Gastrocnemius medialis (tissue), 4 donors: Measurements from ENCODE around the gene RNF114. TPM values are rescaled to one million over a fixed set of nuclear protein-coding genes. Genes with fewer than 3 reads are reported as not detected.
"Not testable (repeated sequence)": the region's sequence is repeated elsewhere in the genome, so short reads cannot be mapped to it uniquely, and the experiment has no call there.

ENCODE experiments used
- ATAC-seq, 2 donors: fragments of 150-250 bp; one replicate each; pipeline ENCODE4 v1.9.1; 2016
- DNase-seq, 2 donors: peaks; one replicate each; pipeline ENCODE4 v3.0.0-alpha.2; 2019
- H3K27ac ChIP-seq, 4 donors: fragments of 200-600 bp; sonication (generic); 1 replicate in 1 of 4; 2 replicates in 3 of 4; pipeline ENCODE4 v1.5.1; 2016 to 2018; ENCODE audit warnings: mild to moderate bottlenecking in 2 of 4, moderate library complexity in 1 of 4
- H3K27me3 ChIP-seq, 3 donors: fragments of 200-600 bp; sonication (generic) in 2 of 3; 1 replicate in 1 of 3; 2 replicates in 2 of 3; pipeline versions ENCODE4 v1.5.1 to v1.6.0; 2016 to 2019; ENCODE audit warnings: mild to moderate bottlenecking in 1 of 3, moderate library complexity in 1 of 3
- H3K36me3 ChIP-seq, 2 donors: fragments of 200-600 bp; sonication (generic) in 1 of 2; one replicate each; pipeline ENCODE4 v1.5.1; 2017 to 2018
- H3K4me1 ChIP-seq, 2 donors: fragments of 200-600 bp; sonication (generic) in 1 of 2; one replicate each; pipeline ENCODE4 v1.5.1; 2016 to 2017; ENCODE audit warnings: mild to moderate bottlenecking in 2 of 2
- H3K4me3 ChIP-seq, 4 donors: fragments of 200-600 bp; sonication (generic) in 3 of 4; 1 replicate in 1 of 4; 2 replicates in 3 of 4; pipeline ENCODE4 v1.5.1; 2016 to 2019; ENCODE audit warnings: mild to moderate bottlenecking in 2 of 4
- H3K9me3 ChIP-seq, 3 donors: fragments of 200-600 bp; sonication (generic) in 2 of 3; 1 replicate in 1 of 3; 2 replicates in 2 of 3; pipeline ENCODE4 v1.5.1; 2016 to 2019
- CTCF ChIP-seq, 5 experiments: fragments of 450-650 bp in 3 of 5; fragments of 200-600 bp in 2 of 5; sonication (generic) in 2 of 5; IDR thresholded peaks in 4 of 5; conservative IDR thresholded peaks in 1 of 5; 1 replicate in 4 of 5; 2 replicates in 1 of 5; pipeline ENCODE4 v1.5.1; 2016 to 2019; ENCODE audit warnings: antibody characterized with exemption in 5 of 5, mild to moderate bottlenecking in 3 of 5, moderate library complexity in 3 of 5
- POLR2A ChIP-seq, 2 donors: fragments of 450-650 bp; IDR thresholded peaks; one replicate each; pipeline ENCODE4 v1.6.1; 2017; ENCODE audit warnings: antibody characterized with exemption in 2 of 2, mild to moderate bottlenecking in 2 of 2, moderate library complexity in 2 of 2
- in situ Hi-C, 4 donors: fragments of 200-750 bp; cut with MboI; loops; one replicate each; pipeline versions ENCODE4 v1.15.0 to v1.8.0; 2017; ENCODE audit warnings: low sequenced_read_pairs in 4 of 4
- intact Hi-C: fragments of 100-400 bp; cut with DNase I; formaldehyde crosslinking; loops from one replicate; pipeline ENCODE4 v1.15.1; 2023; ENCODE audit warnings: low total_unique reads
- total RNA-seq, 4 donors: library from RNA; depleted of rRNA; stranded (reverse); fragments of >200 nt; gene quantifications; one replicate each; pipeline versions ENCODE4 v1.1.0 to v1.2.3, GENCODE V29; 2016

Gene RNF114
- total RNA-seq, 4 donors from 2014 or later = 133 to 216 (median 172) TPM

DNA sequence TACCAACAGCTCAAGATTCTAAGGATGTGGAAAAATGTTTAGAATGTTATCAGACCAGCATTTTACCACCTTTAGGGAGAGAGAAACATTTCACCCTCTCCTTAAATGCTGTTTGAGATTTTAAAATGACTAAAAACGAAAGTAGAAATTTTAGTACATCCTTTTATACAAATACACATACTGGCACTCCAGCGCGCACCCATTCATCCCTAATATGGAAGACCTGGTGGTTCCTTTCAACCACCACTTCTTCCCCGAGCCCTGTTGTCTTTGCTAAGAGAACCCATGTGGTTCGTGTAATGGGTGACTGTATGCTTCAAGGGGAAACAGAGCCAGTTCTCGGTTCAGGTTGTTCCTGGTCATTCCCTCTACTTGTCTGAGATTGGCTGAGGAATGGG, 42.1 kb upstream of the RNF114 start:
- Histone ChIP-seq H3K27ac (no peak overlapping the region), H3K4me1 (peaks cover 14 to 30% of the 10 kb centered on the region in 2 donors), H3K27me3 (no peaks in the 10 kb centered on the region), H3K9me3 (no peaks in the 10 kb centered on the region), H3K36me3 (peaks cover 0 to 5% of the 10 kb centered on the region in 2 donors), H3K4me3 (no peak overlapping the region)
- TF ChIP-seq POLR2A (IDR thresholded peaks at IDR 0.05) (no peak), CTCF (IDR thresholded peaks at IDR 0.05 in 4 of 5, conservative IDR thresholded peaks at IDR 0.05 in 1 of 5) (no peak)
- ATAC-seq (no peak), DNase-seq (no peak)
- in situ Hi-C loops = no loop called here
- intact Hi-C loops = loop anchor here (10.0 kb wide), 1 partner anchor 349 kb away; no protein-coding TSS in a partner anchor

- in situ Hi-C loops, DNase-seq, H3K4me3 ChIP-seq, ATAC-seq, H3K27ac ChIP-seq, H3K36me3 ChIP-seq, H3K27me3 ChIP-seq, H3K9me3 ChIP-seq: not testable (repeated sequence)
- peaks cover 14 to 30% of the 10 kb centered on the region in 2 donors for H3K4me1 ChIP-seq
- intact Hi-C loops = loop anchor here (5.0 to 10.0 kb wide), 2 partner anchors 33 to 351 kb away; no protein-coding TSS in a partner anchor
Observed at GRCh38 chr20:49895474-49896093, 40.6 kb upstream of the RNF114 start.

GRCh38 chr20:49896204-49896603, 40.0 kb upstream of the RNF114 start:
- peaks cover 18 to 29% of the 10 kb centered on the region in 2 donors for H3K4me1 ChIP-seq
- H3K27ac ChIP-seq = no peak overlapping the region
- H3K36me3 ChIP-seq = no peaks in the 10 kb centered on the region
- in situ Hi-C loops (no loop called here), intact Hi-C loops (loop anchor here (5.0 to 10.0 kb wide), 2 partner anchors 34 to 351 kb away; no protein-coding TSS in a partner anchor)
- DNase-seq (peak in 1 of 2 donors; percentile 21), ATAC-seq (peak; percentile 49 to 74)
- H3K9me3 ChIP-seq = no peaks in the 10 kb centered on the region
- H3K27me3 ChIP-seq = no peaks in the 10 kb centered on the region
- no peak overlapping the region for H3K4me3 ChIP-seq
- TF ChIP-seq CTCF (IDR thresholded peaks at IDR 0.05 in 4 of 5, conservative IDR thresholded peaks at IDR 0.05 in 1 of 5) (no peak), POLR2A (IDR thresholded peaks at IDR 0.05) (no peak)

DNA sequence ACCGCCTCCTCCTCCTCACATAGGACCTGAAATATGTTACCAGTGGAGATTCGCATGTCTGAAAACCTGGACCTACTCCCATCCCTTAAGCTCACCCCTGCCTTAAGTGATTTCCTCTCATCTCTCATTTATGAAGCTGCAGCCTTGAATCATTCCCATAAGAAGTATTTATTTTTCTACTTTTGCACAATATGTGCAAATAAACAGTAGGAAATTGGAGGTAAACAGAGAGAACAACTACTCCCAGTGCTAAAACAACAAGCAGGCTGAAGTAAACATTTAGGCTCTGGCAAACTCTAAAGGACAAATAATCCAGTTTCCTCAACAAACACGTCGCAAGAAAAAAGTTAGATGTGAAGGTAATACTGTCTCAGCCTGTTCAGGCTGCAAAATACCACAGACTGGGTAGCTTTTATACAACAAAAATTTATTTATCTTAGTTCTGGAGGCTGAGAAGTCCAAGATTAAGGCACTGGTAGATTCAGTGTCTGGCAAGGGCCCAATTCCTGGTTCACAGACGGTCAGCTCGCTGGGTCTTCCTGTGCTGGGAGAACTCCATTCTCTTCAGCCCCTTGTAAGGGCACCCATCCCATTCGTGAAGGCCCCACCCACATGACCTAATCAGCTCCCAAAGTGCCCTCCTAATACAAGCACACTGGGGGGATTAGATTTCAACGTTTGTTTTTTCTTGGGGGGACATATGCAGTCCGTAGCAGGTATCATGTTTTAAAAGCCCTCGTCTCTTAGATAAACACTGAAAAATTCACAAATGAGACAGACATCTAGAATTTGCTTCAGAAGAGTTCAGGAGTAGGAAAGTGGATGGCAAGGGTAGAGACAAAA, 36.4 kb upstream of the RNF114 start:
- H3K4me3 ChIP-seq = no peak overlapping the region
- H3K9me3 ChIP-seq = no peaks in the 10 kb centered on the region
- peaks cover 0 to 9% of the 10 kb centered on the region in 2 donors for H3K36me3 ChIP-seq
- in situ Hi-C loops = no loop called here
- intact Hi-C loops = loop anchor here (5.0 to 10.0 kb wide), 2 partner anchors 37 to 355 kb away; no protein-coding TSS in a partner anchor
- TF ChIP-seq CTCF (IDR thresholded peaks at IDR 0.05 in 4 of 5, conservative IDR thresholded peaks at IDR 0.05 in 1 of 5) = no peak
- no peak for TF ChIP-seq POLR2A (IDR thresholded peaks at IDR 0.05)
- no peak overlapping the region for H3K27ac ChIP-seq
- no peak for DNase-seq
- no peaks in the 10 kb centered on the region for H3K27me3 ChIP-seq
- ATAC-seq = no peak
- peaks cover 10 to 14% of the 10 kb centered on the region in 2 donors for H3K4me1 ChIP-seq

DNA sequence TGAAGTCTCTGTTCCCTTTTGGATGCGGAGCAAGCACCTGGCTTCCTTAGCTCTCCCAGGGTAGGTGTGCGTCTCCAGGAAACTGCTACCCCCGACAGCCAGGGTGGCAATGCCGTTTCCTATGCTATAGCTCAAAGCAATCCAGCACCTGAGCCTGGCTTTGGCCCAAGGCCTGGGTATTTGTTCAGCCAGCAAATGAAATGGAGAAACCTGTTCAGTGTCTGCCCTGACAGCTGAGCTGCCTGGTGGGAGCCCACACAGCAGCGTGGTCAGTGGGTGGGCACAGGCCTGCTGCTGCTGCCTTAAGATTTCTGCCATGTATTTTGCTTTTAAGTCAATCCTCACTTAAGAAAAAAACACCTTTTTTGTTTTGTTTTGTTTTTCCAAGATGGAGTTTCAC, 34.6 kb upstream of the RNF114 start:
- H3K27me3 ChIP-seq = no peaks in the 10 kb centered on the region
- ATAC-seq = peak; percentile 31 to 42
- peak in 1 of 2 donors; percentile 29 for DNase-seq
- in situ Hi-C loops (no loop called here), intact Hi-C loops (no loop called here)
- peaks cover 0 to 27% of the 10 kb centered on the region in 2 donors for H3K36me3 ChIP-seq
- no peaks in the 10 kb centered on the region for H3K9me3 ChIP-seq
- no peak overlapping the region for H3K4me3 ChIP-seq
- no peak for TF ChIP-seq POLR2A (IDR thresholded peaks at IDR 0.05)
- TF ChIP-seq CTCF (IDR thresholded peaks at IDR 0.05 in 4 of 5, conservative IDR thresholded peaks at IDR 0.05 in 1 of 5) = no peak
- peaks cover 7 to 10% of the 10 kb centered on the region in 2 donors for H3K4me1 ChIP-seq
- H3K27ac ChIP-seq = peak overlapping the region in 3 of 4 donors; percentile 15 to 52 (median 32)
